ENCODE measurements around the gene KCTD12.
"Not testable (repeated sequence)": the region's sequence is repeated elsewhere in the genome, so short reads cannot be mapped to it uniquely, and the experiment has no call there.

The KCTD12 gene

DNA sequence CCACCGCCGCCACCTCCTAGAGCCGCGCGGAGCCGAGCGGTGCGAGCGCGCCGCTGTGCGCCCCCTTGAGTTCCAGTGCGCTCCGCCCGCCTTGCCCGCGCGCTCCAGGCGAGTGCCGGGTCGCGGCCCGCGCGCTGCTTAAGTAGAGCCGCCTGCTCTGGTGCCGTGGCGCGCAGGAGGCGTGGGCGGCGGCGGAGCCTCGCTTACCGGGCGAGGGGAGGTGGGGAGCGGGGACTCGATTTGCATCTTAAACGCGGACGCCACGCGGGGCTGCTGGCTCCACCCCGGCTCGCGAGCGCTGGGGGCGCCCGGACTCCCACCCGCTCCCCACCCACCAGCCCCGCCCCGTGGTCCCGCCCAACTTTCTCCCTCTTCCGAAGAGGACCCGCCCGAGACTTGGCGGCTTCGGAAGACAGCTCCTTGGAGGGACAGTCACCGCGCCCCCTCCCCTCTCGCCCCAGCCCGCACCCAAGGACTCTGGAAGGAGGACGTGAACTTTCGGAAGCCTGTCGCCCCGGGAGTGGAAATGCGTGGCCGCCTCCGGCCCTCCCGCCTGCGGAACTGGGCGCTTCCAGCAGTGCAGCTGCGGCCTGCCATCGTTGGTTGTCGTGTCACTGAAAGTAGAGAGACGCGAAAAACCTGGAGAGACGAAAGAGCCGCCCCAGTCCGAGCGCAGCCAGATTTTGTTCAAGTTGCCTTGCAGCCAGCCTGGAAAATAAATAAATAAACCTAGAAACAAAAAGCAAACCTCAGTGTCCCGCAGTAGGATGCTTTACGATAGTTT is at the start of gene KCTD12:
Gene KCTD12, minus strand, starts transcription at position 114 of the 784 bp plus-strand sequence. CDS start 257 bp downstream, outside the sequence.
- DNase-seq = peak; percentile 84

GRCh38 chr13:76934671-76935070 is 48.5 kb upstream of the KCTD12 start:
- DNase-seq = no peak

- no peak for DNase-seq
Measured at GRCh38 chr13:76932076-76932475, 45.9 kb upstream of the KCTD12 start.

GRCh38 chr13:76929851-76930374 is 43.7 kb upstream of the KCTD12 start:
- DNase-seq = no peak

DNA sequence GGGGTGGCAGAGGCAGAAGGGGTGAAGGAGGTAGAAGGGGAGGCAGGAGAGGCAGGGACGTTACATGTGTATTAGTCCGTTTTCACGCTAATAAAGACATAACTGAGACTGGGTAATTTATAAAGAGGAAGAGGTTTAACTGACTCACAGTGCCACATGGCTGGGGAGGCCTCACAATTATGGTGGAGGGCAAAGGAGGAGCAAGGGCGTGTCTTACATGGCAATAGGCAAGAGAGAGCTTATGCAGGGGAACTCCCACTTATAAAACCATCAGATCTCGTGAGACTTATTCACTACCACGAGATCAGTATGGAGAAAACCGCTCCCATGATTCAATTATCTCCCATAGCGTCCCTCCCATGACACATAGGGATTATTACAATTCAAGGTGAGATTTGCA is 43.1 kb upstream of the KCTD12 start:
- DNase-seq = no peak

- DNase-seq = no peak
Measured at GRCh38 chr13:76928456-76928855, 42.3 kb upstream of the KCTD12 start.

DNA sequence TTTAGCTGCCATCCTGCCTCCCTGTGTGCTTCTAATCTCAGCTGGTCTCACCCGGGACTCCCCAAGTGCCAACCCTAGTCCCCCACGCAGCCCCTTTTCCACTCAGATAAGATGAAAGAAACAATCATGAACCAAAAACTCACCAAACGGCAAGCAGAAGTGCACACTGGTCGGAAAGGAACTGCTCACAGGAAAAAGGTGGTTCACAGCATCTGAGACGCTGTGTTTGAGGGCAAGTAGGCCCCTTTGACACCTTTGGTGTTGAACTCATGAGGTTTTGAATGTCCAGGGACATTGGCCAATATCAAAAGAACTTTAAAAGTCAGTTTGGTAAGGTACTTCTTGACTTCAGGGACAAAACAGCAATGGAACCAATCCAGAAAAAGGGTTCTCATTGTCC is 41.8 kb upstream of the KCTD12 start:
- no peak for DNase-seq

- DNase-seq = no peak
Measured at GRCh38 chr13:76925115-76925514, 38.9 kb upstream of the KCTD12 start.

DNA sequence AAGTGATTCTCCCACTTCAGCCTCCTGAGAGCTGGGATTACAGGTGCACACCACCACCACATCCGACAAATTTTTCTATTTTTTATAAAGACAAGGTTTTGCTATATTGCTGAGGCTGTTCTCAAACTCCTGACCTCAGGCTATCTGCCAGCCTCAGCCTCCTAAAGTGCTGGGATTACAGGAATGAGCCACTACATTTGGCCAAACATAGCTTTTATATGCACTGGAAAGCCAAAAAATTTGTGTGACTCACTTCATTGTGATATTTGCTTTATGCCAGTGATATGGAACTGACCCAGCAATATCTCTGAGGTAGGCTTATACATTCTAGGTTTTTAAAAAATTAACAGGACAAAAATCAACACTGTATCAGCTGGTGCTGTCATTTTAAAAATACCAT is 35.3 kb upstream of the KCTD12 start:
- DNase-seq = no peak

DNA sequence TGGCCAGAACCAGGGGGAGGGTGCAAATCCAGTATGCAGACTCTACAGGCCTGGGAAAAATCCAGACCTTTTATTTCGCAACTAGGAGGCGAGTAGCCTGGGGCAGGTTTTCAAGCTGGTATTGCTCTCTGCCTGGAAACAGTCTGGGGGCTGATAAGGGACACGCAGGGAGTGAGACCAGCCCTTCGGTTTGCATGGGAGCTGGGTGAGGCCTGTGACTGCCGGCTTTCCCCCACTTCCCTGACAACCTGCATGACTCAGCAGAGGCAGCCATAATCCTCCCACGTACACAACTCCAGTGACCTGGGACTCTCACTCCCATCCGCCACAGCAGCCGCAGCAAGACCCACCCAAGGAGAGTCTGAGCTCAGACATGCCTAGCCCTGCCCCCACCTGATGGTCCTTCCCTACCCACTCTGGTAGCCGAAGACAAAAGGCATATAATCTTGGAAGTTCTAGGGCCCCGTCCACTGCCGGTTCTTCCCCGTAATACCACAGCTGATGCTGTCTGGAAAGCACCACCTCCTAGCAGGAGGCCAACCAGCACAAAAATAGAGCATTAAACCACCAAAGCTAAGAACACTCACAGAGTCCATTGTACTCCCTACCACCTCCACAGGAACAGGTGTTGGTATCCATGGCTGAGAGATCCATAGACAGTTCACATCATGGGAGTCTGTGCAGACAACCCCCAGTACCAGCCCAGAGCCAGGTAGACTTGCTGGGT is 31.7 kb upstream of the KCTD12 start:
- not testable (repeated sequence) for DNase-seq

DNA sequence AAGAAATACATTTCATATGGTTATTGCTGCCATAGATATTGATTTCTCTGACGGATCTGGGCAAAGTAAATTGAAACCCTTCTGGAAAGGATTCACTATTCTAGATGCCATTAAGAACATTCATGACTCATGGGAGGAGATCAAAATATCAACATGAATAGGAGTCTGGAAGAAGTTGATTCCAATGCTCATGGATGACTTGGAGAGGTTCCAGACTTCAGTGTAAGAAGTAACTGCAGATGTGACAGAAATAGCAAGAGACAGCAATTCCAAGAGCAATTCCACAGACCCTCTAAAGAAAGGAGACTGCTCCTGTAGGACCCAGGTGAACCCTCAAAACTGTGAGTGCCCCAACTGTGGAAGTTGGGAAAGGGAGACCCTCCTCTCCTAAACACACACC is 30.9 kb upstream of the KCTD12 start:
- DNase-seq = no peak

DNA sequence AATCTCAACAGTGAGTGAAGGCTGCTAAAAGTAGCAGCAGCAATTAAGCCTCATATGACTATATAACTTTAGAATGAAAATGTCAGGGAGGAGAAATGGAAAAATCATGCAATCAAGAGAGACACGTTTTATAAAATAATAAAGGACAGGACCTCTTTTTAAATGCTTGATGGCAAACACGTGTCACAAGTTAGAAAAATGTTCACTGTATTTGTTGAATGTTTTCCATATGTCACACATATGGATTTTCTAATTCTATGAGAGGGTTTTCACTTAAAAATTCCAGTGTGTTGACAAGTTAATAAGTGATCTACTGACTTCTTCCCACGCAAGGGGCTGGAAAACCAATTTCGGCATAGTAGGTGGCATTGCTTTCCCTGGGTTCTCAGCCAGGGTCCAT is 27.7 kb upstream of the KCTD12 start:
- no peak for DNase-seq

DNA sequence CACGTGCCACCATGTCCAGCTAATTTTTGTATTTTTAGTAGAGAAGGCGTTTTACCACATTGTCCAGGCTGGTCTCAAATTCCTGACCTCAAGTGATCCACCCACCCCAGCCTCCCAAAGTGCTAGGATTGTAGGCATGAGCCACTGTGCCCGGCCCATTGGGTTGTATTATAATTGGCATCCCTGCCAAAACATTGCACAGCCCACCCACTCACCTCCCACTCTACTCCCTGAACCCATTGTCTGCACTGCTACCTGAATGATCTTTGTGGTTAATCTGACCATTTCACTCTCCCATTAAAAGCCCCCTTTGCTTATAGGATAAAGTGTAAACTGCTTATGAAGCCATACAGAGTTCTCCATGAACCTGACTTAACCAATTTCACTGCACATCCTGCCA is 26.3 kb upstream of the KCTD12 start:
- DNase-seq = no peak

- no peak for DNase-seq
Measured at GRCh38 chr13:76904507-76904906, 18.3 kb upstream of the KCTD12 start.

DNA sequence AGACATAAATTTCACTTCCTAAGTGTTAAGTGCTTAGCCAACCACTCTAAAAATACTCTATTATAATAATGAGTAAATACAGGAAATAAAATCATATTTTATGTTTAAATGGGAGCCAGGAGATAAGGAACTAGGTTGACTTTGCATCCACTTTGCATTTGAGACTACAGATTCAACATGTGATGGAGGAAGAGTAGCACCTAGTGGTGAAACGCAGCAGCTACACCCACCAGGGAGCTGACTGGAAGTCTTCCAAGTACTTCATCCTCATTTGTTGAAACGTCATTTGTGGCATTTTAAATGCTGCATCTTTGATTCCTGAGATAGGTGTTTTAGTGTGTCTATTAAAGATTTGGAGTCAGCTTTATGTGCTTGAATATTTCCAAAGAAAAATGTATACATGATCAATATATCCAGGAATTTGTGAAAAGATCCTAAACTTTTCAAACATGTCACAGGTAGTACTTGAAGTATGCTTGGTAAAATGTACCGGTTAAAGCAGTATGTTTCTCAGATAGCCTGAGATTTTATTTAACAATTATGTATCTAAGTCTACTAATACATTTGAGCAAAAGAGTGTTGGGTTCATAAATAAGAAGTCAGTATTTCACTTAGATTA is 17.4 kb upstream of the KCTD12 start:
- peak; percentile 64 for DNase-seq

- DNase-seq = not testable (repeated sequence)
Measured at GRCh38 chr13:76899066-76899465, 12.9 kb upstream of the KCTD12 start.

DNA sequence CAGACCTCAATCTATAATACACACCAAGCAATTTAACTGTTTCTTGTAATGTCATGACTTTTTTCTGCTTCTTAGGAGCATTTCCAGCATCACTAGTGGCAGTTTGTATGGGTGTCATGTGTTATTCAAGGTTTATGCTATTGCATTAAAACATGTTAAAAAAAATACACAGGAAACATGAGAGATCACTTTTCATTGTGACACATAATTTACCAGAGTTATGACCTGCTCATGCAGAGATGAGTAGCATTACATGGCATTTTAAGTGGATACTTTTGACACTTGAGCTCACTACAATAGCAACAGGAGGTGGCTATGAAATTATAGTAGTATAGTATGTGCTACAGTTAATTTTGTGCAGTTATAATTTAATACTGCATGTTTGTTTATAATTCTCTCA is 11.0 kb upstream of the KCTD12 start:
- not testable (repeated sequence) for DNase-seq

GRCh38 chr13:76894401-76895110 is 8.4 kb upstream of the KCTD12 start:
- no peak for DNase-seq

- DNase-seq = no peak
Measured at GRCh38 chr13:76892488-76892887, 6.3 kb upstream of the KCTD12 start.

DNA sequence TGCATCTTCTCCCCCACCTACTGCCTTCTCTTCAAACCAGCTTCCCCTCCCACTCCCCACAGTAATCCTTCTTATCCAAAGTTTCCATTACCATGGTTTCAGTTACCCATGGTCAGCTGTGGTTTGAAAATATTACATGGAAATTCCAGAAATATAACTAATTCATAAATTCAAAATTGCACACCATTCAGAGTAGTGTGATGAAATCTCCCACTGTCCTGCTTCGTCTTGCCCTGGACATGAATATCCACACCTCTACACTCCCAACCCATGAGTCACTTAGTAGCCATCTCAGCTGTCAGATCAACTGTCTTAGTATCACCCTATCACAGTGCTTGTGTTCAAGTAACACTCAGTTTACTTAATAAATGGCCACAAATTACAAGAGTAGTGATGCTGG is 3.8 kb upstream of the KCTD12 start:
- DNase-seq = no peak

DNA sequence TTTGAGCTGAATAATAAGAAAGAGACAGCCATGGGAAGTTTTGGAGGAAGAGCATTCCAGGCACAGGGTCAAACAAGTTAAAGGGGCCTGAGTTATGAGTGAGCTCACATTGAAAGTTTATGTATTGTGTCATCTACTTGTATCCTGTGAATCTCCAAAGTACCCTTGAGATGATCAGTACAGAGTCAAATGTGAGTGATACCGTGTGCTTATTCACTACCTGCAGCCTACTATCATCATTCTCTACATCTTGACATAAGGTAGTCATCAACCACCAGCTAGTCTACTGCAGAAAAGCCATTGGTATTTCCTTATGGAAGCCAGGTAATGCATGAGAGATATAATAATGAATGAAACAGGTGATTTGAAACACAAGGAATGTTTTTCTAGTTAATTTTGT is 3.0 kb upstream of the KCTD12 start:
- no peak for DNase-seq

- DNase-seq = no peak
Measured at GRCh38 chr13:76888421-76888820, 2.2 kb upstream of the KCTD12 start.

DNA sequence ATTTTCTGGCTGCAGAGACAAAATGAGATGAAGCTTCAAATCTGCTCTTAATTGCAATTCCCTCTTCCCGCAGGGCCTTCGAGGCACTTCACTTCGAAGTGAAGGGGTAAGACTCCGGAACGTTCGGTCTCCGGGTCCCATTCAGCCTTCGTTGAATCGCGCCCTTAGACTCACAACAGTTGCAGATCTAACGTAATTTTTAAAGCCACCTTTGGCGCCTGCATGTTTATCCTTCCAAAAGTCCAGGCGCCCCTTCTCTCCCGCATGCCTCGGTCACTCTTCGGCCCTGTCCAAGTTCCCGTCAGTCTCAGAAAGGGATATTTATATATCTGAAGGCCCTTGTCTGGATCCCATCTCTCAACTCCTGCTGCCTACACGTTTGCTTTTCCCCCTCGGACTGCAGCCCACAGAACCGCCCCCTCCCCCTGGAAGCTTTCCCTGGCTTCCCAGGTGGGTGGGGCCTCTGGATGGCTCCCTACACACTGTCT is 915 bp upstream of the KCTD12 start:
- DNase-seq = no peak

Measured in activated naive CD4-positive, alpha-beta T cell treated with anti-CD3 and anti-CD28 coated beads, Interleukin-2, amount 50 U/mL, for 16 hours (primary cell).